ENCODE results near the gene RAP1GAP2. TPM values are rescaled to one million over a fixed set of nuclear protein-coding genes. Genes with fewer than 3 reads are reported as not detected.
A peak's percentile ranks its signal among the peaks of the same experiment; 100 is the strongest.

Gene RAP1GAP2
- total RNA-seq, 1 donor from 2014 or later, result 29.3 TPM

GRCh38 chr17:2949469-2950044 lies 153.3 kb downstream of the RAP1GAP2 start:
- no peak for DNase-seq

- DNase-seq, result no peak
These were observed 154.6 kb downstream of the RAP1GAP2 start for GRCh38 chr17:2950846-2951245.

DNA sequence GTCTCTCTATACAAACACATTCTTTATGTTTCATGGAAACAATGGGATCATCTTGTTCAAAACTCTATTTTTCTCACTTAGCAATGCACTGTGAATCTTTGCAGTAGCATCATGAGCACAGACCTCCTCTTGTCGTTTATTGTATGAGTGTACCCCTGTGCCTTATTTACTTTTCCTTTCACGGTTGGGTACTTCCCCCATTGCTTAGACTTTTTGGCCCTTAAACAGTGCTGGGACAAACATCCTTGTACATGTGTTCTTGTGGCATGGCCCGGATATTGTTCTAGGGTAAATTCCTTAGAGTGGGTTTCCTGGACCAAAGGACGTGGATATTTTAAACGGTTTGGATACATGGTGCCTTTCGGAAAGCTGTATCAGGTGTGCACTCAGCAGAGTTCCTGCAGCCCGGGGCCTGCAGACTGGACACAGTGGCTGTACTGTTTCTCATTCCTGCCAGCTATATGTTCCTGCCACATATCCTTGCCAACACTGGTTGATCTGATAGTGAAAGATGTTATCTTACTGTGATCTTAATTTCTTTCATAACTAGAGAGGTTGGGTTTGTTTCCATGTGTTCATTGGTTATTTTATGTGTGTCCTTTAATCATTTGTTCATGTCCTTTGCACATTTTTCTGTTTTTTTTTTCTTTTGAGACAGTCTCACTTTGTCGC lies 156.1 kb downstream of the RAP1GAP2 start:
- no peak for DNase-seq

DNA sequence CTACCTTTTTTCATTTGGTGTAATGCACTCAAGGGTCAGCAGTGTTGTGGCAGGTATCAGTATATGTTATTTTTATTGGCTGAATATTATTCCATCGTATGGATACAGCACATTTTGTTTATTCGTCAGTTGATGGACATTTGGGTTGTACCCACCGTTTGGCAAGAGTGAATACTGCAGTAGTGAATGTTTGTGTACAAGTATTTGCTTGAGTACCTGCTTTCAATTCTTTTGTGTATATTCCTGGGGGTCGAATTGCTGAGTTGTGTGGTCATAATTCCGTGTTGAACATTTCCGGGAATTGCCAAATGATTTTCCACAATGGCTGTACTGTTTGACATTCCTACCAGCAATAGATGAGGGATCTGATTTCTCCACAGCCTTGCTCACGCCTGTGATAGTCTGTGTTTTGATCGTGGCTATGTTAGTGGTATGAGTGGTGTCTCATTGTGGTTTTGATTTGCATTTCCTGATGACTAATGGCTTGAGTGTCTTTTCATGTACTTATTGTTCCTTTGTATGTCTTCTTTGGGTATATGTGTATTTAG lies 158.7 kb downstream of the RAP1GAP2 start:
- DNase-seq, result no peak

GRCh38 chr17:2955931-2956582 lies 159.8 kb downstream of the RAP1GAP2 start:
- DNase-seq, result no peak

DNA sequence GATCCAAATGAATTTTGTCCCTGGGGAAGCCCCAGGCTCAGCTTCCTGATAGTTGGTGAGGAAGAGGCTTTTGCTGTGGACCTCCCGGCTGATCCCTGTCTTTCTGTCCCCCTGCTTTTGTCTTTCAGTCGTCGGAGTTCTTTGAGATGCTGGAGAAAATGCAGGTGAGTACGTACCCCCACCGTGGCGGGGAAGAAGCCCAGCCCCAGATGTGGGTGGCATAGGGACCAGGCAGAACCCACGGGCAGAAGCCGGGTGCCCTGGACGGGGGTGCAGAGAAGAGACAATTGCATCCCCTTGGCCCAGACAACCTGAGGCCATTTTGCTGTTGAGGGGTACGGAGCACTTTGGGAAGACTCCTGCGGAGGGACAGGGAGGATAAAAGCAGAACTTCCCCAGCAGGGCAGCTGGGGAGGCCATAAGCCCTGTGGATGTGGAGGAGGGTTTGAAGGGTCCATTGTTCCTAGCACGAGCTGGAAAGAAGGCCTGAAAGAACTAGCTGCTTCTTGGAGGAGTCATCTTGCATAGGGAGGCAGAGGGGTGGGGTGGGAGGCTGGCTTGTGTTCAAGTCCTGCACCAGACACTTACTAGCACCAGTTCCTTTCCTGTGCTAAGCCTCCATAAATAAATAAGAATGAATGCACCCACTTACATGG lies 161.5 kb downstream of the RAP1GAP2 start:
- DNase-seq, result no peak

GRCh38 chr17:2958706-2959222 lies 162.5 kb downstream of the RAP1GAP2 start:
- DNase-seq, result no peak

DNA sequence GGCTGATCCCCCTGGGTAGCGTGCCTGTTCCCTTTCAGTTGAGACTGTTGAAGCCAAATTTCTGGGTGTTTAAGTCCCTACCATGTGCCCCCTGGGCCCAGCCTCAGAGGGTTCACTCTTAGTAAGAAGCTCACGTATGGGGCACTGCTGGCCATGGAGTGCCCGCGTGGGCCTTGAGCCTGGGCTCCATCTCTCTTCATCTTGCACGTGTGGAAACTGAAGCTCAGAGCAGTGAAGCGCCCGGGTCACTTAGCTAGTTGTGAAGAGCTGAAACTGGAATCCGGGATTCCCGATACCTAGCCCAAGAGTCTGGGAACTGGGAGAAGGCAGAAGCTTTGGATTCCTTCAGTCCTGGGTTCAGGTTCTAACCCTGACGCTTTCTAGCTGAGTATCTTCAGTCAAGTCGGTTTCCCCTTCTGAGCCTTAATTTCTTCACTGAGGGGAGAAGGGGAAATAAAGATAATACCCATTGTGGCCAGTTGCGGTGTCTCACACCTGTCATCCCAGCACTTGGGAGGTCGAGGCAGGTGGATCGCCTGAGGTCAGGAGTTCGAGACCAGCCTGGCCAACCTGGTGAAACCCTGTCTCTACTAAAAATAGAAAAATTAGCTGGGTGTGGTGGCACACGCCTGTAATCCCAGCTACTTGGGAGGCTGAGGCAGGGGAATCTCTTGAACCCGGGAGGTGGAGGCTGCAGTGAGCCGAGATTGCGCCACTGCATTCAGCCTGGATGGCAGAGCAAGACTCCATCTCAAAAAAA lies 163.3 kb downstream of the RAP1GAP2 start:
- no peak for DNase-seq

DNA sequence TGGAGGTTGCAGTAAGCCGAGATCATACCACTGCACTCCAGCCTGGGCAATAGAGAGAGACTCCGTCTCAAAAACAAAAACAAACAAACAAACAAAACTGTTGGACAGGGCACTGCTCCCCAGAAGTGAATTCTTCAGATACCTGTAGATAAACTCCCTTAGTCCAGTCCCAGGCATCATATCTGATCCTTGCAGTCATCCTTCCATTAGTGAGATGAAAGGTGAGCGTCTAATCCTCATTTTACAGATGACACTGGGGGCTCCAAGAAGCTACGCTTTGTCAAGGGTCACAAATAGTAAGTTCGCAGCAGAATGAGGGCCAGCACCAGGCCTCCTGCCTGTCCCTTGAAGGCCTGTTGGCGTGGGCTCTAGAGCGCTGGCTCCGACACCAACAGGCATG lies 165.2 kb downstream of the RAP1GAP2 start:
- DNase-seq, result no peak

GRCh38 chr17:2962236-2962635 lies 166.0 kb downstream of the RAP1GAP2 start:
- DNase-seq, result no peak

DNA sequence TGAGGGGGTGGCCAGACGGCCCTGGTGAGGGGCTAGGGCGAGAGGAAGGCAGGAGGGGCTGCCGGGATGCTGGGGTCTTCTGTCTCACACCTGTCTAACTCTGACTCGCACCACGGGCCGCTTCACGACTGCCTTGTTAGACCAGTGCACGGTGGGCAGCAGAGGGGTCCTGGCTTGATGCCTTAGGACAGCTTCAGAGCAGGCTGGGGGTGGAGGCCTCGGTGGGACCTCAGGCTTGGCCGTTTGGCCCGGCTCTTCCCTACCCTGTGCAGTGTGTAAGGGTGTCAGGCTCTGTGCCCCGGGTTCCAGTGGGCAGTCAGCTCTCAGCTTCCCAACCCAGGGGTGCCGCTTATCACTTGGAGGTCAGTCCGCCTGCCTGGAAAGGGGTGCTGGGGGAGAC lies 166.5 kb downstream of the RAP1GAP2 start:
- DNase-seq, result no peak

DNA sequence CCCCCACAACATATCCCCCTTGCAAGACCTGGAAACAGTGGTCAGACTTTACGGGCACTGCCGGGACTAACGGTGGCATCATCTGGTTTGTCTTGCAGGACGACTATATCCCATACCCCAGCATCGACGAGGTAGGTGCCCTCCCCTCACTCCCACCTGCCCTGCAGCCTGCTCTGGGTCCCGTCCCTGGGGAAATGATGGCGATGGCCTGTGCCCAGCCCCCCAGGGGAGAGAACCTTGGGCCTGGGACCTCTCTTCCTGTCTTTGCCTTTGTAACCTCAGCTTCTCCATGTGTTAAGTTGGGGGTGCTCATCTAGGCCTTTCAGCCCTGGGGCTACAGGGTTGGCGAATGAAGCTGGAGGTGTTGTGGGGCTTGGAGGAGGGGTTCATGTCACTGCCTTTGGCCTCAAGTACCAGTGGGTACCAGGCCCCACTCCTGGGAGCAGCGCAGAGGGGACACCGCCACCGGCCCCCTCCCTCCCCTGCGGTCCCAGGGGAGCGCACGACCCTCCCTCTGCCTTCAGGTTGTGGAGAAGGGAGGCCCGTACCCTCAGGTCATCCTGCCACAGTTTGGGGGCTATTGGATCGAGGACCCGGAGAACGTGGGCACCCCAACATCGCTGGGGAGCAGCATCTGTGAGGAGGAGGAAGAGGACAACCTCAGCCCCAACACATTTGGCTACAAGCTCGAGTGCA lies 167.2 kb downstream of the RAP1GAP2 start:
- no peak for DNase-seq

GRCh38 chr17:2964028-2964356 lies 167.8 kb downstream of the RAP1GAP2 start:
- no peak for DNase-seq

DNA sequence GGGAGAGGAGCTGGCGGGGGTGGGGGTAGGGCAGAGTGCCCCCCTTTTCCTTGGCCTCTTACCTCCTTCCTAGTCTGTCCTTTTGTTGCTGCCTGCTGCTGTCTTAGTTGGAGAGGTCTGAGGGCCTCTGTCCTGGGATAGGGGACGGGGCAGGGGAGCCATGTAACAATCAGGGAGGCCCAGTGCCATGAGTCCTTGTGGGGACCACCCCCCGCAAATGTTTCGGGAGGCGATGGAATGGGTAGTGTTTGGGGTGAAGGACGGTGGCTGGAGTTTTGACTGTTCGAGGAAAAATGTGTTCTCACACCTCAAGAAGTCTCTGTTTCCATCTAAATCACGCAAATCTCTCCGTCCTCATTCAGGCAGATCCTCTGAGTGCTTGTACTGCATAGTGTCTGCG lies 168.1 kb downstream of the RAP1GAP2 start:
- DNase-seq, result no peak

GRCh38 chr17:2964831-2965230 lies 168.6 kb downstream of the RAP1GAP2 start:
- DNase-seq, result no peak

GRCh38 chr17:2965621-2966595 lies 169.7 kb downstream of the RAP1GAP2 start:
- DNase-seq, result peak; percentile 28

DNA sequence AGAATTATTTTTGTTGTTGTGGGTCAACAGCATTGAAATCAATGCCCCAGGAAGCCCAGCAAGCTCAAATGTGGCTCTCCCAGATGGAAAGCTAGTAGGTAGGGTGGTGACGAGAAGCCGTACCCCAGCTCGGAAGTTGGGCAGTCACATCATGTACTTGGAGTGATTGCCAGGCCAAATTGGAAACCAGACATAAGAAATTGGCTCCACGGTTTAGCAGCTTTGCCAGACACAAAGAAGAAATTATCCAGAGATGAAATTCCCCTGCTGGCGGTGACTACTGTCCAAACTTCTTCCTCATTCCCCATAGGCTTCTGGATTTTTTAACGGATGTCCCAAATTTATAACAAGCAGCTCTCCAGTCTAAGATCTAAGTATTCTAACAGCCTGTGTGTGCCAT lies 171.3 kb downstream of the RAP1GAP2 start:
- DNase-seq, result no peak

- no peak for DNase-seq
These were observed 175.6 kb downstream of the RAP1GAP2 start for GRCh38 chr17:2971851-2972250.

- DNase-seq, result no peak
These were observed 176.5 kb downstream of the RAP1GAP2 start for GRCh38 chr17:2972749-2973148.

DNA sequence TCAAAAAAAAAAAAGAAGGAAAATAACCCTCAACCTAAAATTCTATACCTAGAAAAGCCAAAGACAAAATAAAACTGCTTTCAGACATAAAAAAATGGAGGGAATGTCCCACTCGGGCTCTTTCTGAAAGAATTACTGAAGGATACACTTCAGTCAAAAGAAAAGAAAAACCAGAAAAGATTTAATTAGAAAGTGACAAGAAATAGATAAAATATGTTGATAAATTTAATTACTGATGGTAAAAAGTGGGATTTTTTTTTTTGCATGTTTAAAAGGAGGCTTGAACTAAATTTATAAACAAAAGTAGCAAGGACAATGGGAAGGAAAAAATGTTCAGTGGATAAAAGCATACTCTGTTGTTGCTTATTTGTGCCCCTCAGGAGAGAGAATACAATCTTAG lies 178.1 kb downstream of the RAP1GAP2 start:
- DNase-seq, result no peak
